Body of pancreas (tissue), 4 donors: Measurements from ENCODE around the gene PPP1R7.

ENCODE experiments used
- POLR2A ChIP-seq, 3 donors: fragments of 450-650 bp; IDR thresholded peaks; one replicate each; pipeline ENCODE4 v1.6.1; 2016; ENCODE audit warnings: antibody characterized with exemption in 3 of 3, mild to moderate bottlenecking in 2 of 3
- TF ChIP-seq, protein P1 (sequence below), 7 experiments: fragments of 450-650 bp in 4 of 7; fragments of 200-600 bp in 3 of 7; sonication (generic) in 3 of 7; IDR thresholded peaks; one replicate each; pipeline ENCODE4 v1.5.1; 2016 to 2019; ENCODE audit warnings: antibody characterized with exemption in 7 of 7

DNA sequence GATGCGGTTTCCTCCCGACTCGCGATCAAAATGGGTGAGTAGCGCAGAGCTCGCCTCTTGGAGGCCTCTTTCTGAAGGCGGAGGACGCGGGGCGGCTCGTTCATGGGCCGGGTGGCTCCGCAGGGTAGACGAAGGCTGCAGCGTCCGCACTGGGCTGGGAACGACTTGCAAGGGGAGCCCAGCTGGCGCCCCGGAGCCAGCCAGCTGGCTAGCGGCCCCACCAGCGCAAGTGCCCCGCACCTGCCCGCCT lies 667 bp upstream of the PPP1R7 start:
- no peak for TF ChIP-seq POLR2A (IDR thresholded peaks at IDR 0.05)
- TF ChIP-seq, protein P1, sequence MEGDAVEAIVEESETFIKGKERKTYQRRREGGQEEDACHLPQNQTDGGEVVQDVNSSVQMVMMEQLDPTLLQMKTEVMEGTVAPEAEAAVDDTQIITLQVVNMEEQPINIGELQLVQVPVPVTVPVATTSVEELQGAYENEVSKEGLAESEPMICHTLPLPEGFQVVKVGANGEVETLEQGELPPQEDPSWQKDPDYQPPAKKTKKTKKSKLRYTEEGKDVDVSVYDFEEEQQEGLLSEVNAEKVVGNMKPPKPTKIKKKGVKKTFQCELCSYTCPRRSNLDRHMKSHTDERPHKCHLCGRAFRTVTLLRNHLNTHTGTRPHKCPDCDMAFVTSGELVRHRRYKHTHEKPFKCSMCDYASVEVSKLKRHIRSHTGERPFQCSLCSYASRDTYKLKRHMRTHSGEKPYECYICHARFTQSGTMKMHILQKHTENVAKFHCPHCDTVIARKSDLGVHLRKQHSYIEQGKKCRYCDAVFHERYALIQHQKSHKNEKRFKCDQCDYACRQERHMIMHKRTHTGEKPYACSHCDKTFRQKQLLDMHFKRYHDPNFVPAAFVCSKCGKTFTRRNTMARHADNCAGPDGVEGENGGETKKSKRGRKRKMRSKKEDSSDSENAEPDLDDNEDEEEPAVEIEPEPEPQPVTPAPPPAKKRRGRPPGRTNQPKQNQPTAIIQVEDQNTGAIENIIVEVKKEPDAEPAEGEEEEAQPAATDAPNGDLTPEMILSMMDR (IDR thresholded peaks at IDR 0.05), result no peak
